GM12878 (cell line): Measurements from ENCODE around the gene SRL. TPM values are rescaled to one million over a fixed set of nuclear protein-coding genes. Genes with fewer than 3 reads are reported as not detected.

Experiments
- ATAC-seq: fragments of 200-7000 bp; cut with Tn5 transposase; 3 replicates; pipeline ENCODE4 v1.9.1; 2020; ENCODE audit warnings: mild to moderate bottlenecking, moderate library complexity
- BruUV-seq: library from RNA; stranded (reverse); fragments of 400-500 nt; replicated peaks from 2 replicates; lab custom pipeline; 2021; lab: Mats Ljungman, UMichigan
- CTCF ChIA-PET: fragments of 300-600 bp; sonication (Branson Sonifier 250); formaldehyde crosslinking; extraction: SDS; loops from one replicate; lab custom pipeline; 2021; ENCODE audit warnings: inconsistent platforms; lab: Yijun Ruan, JAX
- POLR2A ChIA-PET: fragments of 350-600 bp; formaldehyde crosslinking; extraction: SDS; loops from one replicate; lab custom pipeline; 2021; ENCODE audit warnings: inconsistent platforms; lab: Charles Lee
- RAD21 ChIA-PET: fragments of 300-600 bp; sonication (Branson Sonifier 250); formaldehyde crosslinking; loops from one replicate; lab custom pipeline; 2023; ENCODE audit warnings: antibody characterized with exemption; ENCODE audit not compliant: unreplicated experiment; lab: Charles Lee
- SMC1A ChIA-PET: fragments of 300-600 bp; sonication (Branson Sonifier 250); formaldehyde crosslinking; loops from one replicate; lab custom pipeline; 2023; ENCODE audit not compliant: unreplicated experiment, uncharacterized antibody; lab: Charles Lee
- DNase-seq: peaks from one replicate; pipeline ENCODE4 v3.0.0-alpha.2; 2011; ENCODE audit warnings: low read depth, low spot score
- FAIRE-seq: peaks from 3 replicates; lab custom pipeline; 2011; peaks lifted over from hg19 to GRCh38; lab: Jason Lieb, UNC
- H2AFZ ChIP-seq: 2 replicates; pipeline ENCODE4 v1.6.0; 2011; ENCODE audit warnings: low read depth, low read length, control low read depth; ENCODE audit not compliant: control insufficient read depth
- H3K27ac ChIP-seq: 2 replicates; pipeline ENCODE4 v1.5.1; 2011; ENCODE audit warnings: control low read depth; ENCODE audit not compliant: control insufficient read depth, insufficient read depth
- H3K27me3 ChIP-seq, 2 experiments: replicated peaks in 1 of 2; 2 replicates each; pipeline versions ENCODE4 v1.6.0 to v1.6.1; 2011; ENCODE audit warnings: low read length in 1 of 2; ENCODE audit not compliant: control insufficient read depth in 2 of 2, insufficient read depth in 2 of 2
- H3K36me3 ChIP-seq, 2 experiments: 2 replicates each; pipeline ENCODE4 v1.5.1; 2011; ENCODE audit warnings: low read length in 1 of 2; ENCODE audit not compliant: control insufficient read depth in 2 of 2, insufficient read depth in 2 of 2
- H3K4me1 ChIP-seq: 2 replicates; pipeline ENCODE4 v1.6.1; 2011; ENCODE audit warnings: mild to moderate bottlenecking, low read length, moderate library complexity, mixed read lengths; ENCODE audit not compliant: control insufficient read depth, insufficient read depth
- H3K4me2 ChIP-seq: 2 replicates; pipeline ENCODE4 v1.6.0; 2011; ENCODE audit warnings: control low read depth; ENCODE audit not compliant: control insufficient read depth, insufficient read depth
- H3K4me3 ChIP-seq: fragments of 200-600 bp; sonication (generic); 2 replicates; pipeline ENCODE4 v1.5.1; 2016
- H3K79me2 ChIP-seq: 2 replicates; pipeline ENCODE4 v1.6.0; 2011; ENCODE audit warnings: low read length; ENCODE audit not compliant: control insufficient read depth, insufficient read depth
- H3K9ac ChIP-seq: 2 replicates; pipeline ENCODE4 v1.8.0; 2011; ENCODE audit warnings: low read length, control low read depth, mixed read lengths; ENCODE audit not compliant: control insufficient read depth, insufficient read depth
- H3K9me3 ChIP-seq: replicated peaks from 3 replicates; pipeline ENCODE4 v1.5.1; 2011; ENCODE audit warnings: mild to moderate bottlenecking, low read length; ENCODE audit not compliant: control insufficient read depth, insufficient read depth
- H4K20me1 ChIP-seq: 2 replicates; pipeline ENCODE4 v1.6.0; 2011; ENCODE audit not compliant: control insufficient read depth, insufficient read depth
- BACH1 ChIP-seq: fragments of 450-650 bp; IDR thresholded peaks from 2 replicates; pipeline ENCODE4 v1.6.1; 2017; ENCODE audit warnings: mild to moderate bottlenecking, borderline replicate concordance
- CTCF ChIP-seq, 3 experiments: IDR thresholded peaks in 2 of 3; conservative IDR thresholded peaks in 1 of 3; 2 replicates each; pipeline ENCODE4 v1.5.1; 2011; ENCODE audit warnings: low read depth in 3 of 3, low read length in 3 of 3, mild to moderate bottlenecking in 3 of 3, control low read depth in 2 of 3, moderate library complexity in 2 of 3, inconsistent platforms in 1 of 3, mixed read lengths in 1 of 3; ENCODE audit not compliant: control insufficient read depth in 2 of 3, insufficient read depth in 1 of 3; ENCODE audit errors: extremely low read depth in 1 of 3
- PBX3 ChIP-seq: IDR thresholded peaks from 2 replicates; pipeline ENCODE4 v1.6.1; 2011; ENCODE audit warnings: mild to moderate bottlenecking, low read depth, low read length, moderate library complexity; ENCODE audit not compliant: insufficient replicate concordance
- STAT1 ChIP-seq: fragments of 450-650 bp; conservative IDR thresholded peaks from 2 replicates; pipeline ENCODE4 v1.6.1; 2014; ENCODE audit warnings: antibody characterized with exemption, mild to moderate bottlenecking
- ZBTB11 ChIP-seq: fragments of 450-650 bp; formaldehyde crosslinking; IDR thresholded peaks from 2 replicates; pipeline ENCODE4 v1.5.0; 2022; ENCODE audit warnings: mild to moderate bottlenecking, missing genetic modification characterization
- WGBS: methylation state at CpG from one replicate; pipeline ENCODE4 v1.1.6; 2016; ENCODE audit warnings: low lambda C conversion rate; ENCODE audit not compliant: insufficient replicate concordance, insufficient coverage; ENCODE audit errors: missing lambda C conversion rate; 5-methylcytosine and 5-hydroxymethylcytosine counted together
- in situ Hi-C: fragments of 300-500 bp; cut with MboI; formaldehyde crosslinking; loops from 9 replicates; pipeline ENCODE4 v1.14.3; 2018; ENCODE audit warnings: mixed read lengths
- intact Hi-C: fragments of 100-400 bp; cut with micrococcal nuclease; formaldehyde crosslinking; loops from one replicate; pipeline ENCODE4 v1.14.2; 2022; ENCODE audit not compliant: unreplicated experiment
- polyA plus RNA-seq, 11 experiments: library from polyadenylated mRNA; depleted of rRNA in 4 of 11; unstranded in 6 of 11; stranded (reverse) in 5 of 11; fragments of >200 nt; fragmentation: Nextera tagmentation in 4 of 11; fragmentation: Illumina TruSeq in 1 of 11; extraction: Ambion mirVana in 4 of 11; extraction: Trizol in 1 of 11; gene quantifications; 1 replicate in 1 of 11; 2 replicates in 10 of 11; pipeline versions ENCODE4 v1.2.1 to v1.2.3, GENCODE V29; 2011 to 2016; ENCODE audit warnings: inconsistent platforms in 2 of 11, missing spikeins in 2 of 11, low read depth in 1 of 11
- total RNA-seq, 4 experiments: library from RNA; depleted of rRNA in 3 of 4; stranded (reverse); fragments of >200 nt in 3 of 4; fragmentation: Illumina TruSeq in 1 of 4; extraction: Trizol in 1 of 4; gene quantifications; 2 replicates each; pipeline versions ENCODE4 v1.2.1 to v1.2.3, GENCODE V29; 2013 to 2021

SRL gene
- total and polyA plus RNA-seq, 10 of the 15 experiments (the other 5 are each of a cell fraction or from before 2014, with no cell fraction given): not detected

GRCh38 chr16:4241928-4242283 lies at the start of gene SRL (continued):
- TF ChIP-seq PBX3 (no peak), BACH1 (no peak)

GRCh38 chr16:4290236-4290830 lies 48.5 kb upstream of the SRL start:
- no peaks in the 10 kb centered on the region for H3K79me2 ChIP-seq
- no peak for ATAC-seq
- no peak for DNase-seq
- no peaks in the 10 kb centered on the region for H4K20me1 ChIP-seq
- no peaks in the 10 kb centered on the region; a peak in 1 of 4 replicates for H3K36me3 ChIP-seq
- 36% methylated on average over 5 of the region's 8 CpGs for WGBS
- H3K9me3 ChIP-seq: no peaks in the 10 kb centered on the region
- ChIA-PET RAD21 (interaction anchor here (0.8 to 2.1 kb wide), 7 partner anchors 17 to 113 kb away, joined by 3 to 16 read pairs (median 5); partner anchors contain the start of genes PAM16 and TFAP4), POLR2A (no interaction called here), SMC1A (interaction anchor here (0.8 to 1.9 kb wide), 4 partner anchors 16 to 113 kb away, joined by 4 to 10 read pairs (median 6); no protein-coding TSS in a partner anchor), CTCF (interaction anchor here (0.5 to 4.2 kb wide), 6 partner anchors 11 to 531 kb away, joined by 3 to 145 read pairs (median 17); no protein-coding TSS in a partner anchor)
- H3K9ac ChIP-seq: no peak overlapping the region
- H3K27me3 ChIP-seq: no peaks in the 10 kb centered on the region
- no peak overlapping the region for H3K4me3 ChIP-seq
- no peak overlapping the region for H3K4me2 ChIP-seq
- peaks cover 3% of the 10 kb centered on the region; the same call in 1 of the 2 replicates for H3K4me1 ChIP-seq
- no peak for FAIRE-seq
- H2AFZ ChIP-seq: no peak overlapping the region
- intact Hi-C loops: no loop called here
- BruUV-seq: no TSS peak
- TF ChIP-seq STAT1 (no peak), CTCF (IDR thresholded peaks at IDR 0.05 in 2 of 3, conservative IDR thresholded peaks at IDR 0.05 in 1 of 3; ENCODE audit: control insufficient read depth in 2 of 3, extremely low read depth in 1 of 3, insufficient read depth in 1 of 3, low read depth in 3 of 3, low read length in 3 of 3) (peak in 1 of 3 experiments; percentile 18; a peak in 1 of 6 replicates), ZBTB11 (no peak)
- in situ Hi-C loops: no loop called here
- no peak overlapping the region for H3K27ac ChIP-seq
